SU-DHL-6 (cell line): Measurements from ENCODE around the gene NOX5.

Experiments used
- H2AFZ ChIP-seq: fragments of 200-600 bp; sonication (generic); 2 replicates; pipeline ENCODE4 v1.6.1; 2014; ENCODE audit warnings: low read depth, mild to moderate bottlenecking, moderate library complexity, mixed read lengths, antibody characterized with exemption, low read length; ENCODE audit not compliant: severe bottlenecking
- H3F3A ChIP-seq: fragments of 200-600 bp; shearing (Covaris generic); 2 replicates; pipeline ENCODE4 v1.6.0; 2016; ENCODE audit warnings: antibody characterized with exemption, mild to moderate bottlenecking; ENCODE audit not compliant: insufficient read depth
- H3K27ac ChIP-seq: fragments of 200-600 bp; sonication (generic); 2 replicates; pipeline ENCODE4 v1.5.1; 2016; ENCODE audit warnings: low read depth, mild to moderate bottlenecking, low read length, moderate library complexity, mixed read lengths
- H3K27me3 ChIP-seq: fragments of 200-600 bp; sonication (generic), shearing (Covaris generic); 2 replicates; pipeline ENCODE4 v1.6.0; 2014; ENCODE audit warnings: mild to moderate bottlenecking, low read length
- H3K36me3 ChIP-seq: fragments of 200-600 bp; sonication (generic); 2 replicates; pipeline ENCODE4 v1.6.1; 2014; ENCODE audit warnings: mild to moderate bottlenecking, low read length, mixed read lengths
- H3K4me2 ChIP-seq: fragments of 300-600, 200-600 bp; shearing (Covaris generic), sonication (generic); 2 replicates; pipeline ENCODE4 v1.6.0; 2014; ENCODE audit warnings: low read length, low read depth, mild to moderate bottlenecking; ENCODE audit not compliant: poor library complexity, severe bottlenecking
- H3K4me3 ChIP-seq: fragments of 200-600 bp; sonication (generic); 2 replicates; pipeline ENCODE4 v1.5.1; 2014; ENCODE audit warnings: antibody characterized with exemption, low read length, mild to moderate bottlenecking, mixed read lengths; ENCODE audit not compliant: insufficient read depth, poor library complexity, severe bottlenecking
- H3K79me2 ChIP-seq: fragments of 200-600 bp; sonication (generic); 2 replicates; pipeline ENCODE4 v1.6.1; 2014; ENCODE audit warnings: mild to moderate bottlenecking, low read length, moderate library complexity; ENCODE audit not compliant: insufficient read depth
- H3K9ac ChIP-seq: fragments of 200-600 bp; sonication (generic); 2 replicates; pipeline ENCODE4 v1.7.0; 2014; ENCODE audit warnings: mild to moderate bottlenecking, low read length
- H3K9me2 ChIP-seq: fragments of 200-600 bp; sonication (generic); replicated peaks from 2 replicates; pipeline ENCODE4 v1.6.1; 2014; ENCODE audit warnings: low read length; ENCODE audit not compliant: insufficient read depth
- H3K9me3 ChIP-seq: fragments of 200-600 bp; sonication (generic); 2 replicates; pipeline ENCODE4 v1.6.1; 2014; ENCODE audit warnings: low read length, mixed read lengths; ENCODE audit not compliant: insufficient read depth
- H4K20me1 ChIP-seq: fragments of 200-600 bp; sonication (generic); 2 replicates; pipeline ENCODE4 v1.6.1; 2014; ENCODE audit warnings: low read depth, mild to moderate bottlenecking, antibody characterized with exemption, low read length, moderate library complexity, mixed read lengths
- CTCF ChIP-seq: fragments of 200-600 bp; sonication (generic); IDR thresholded peaks from one replicate; pipeline ENCODE4 v1.5.1; 2017; ENCODE audit warnings: antibody characterized with exemption, mild to moderate bottlenecking, low read length, moderate library complexity; ENCODE audit not compliant: insufficient read depth, poor library complexity, severe bottlenecking
- EZH2phosphoT487 ChIP-seq: fragments of 200-600 bp; sonication (generic), shearing (Covaris generic); conservative IDR thresholded peaks from 2 replicates; pipeline ENCODE4 v1.6.1; 2018; ENCODE audit warnings: mild to moderate bottlenecking, antibody characterized with exemption, low read length, moderate library complexity, mixed read lengths

The NOX5 gene

GRCh38 chr15:69087366-69087976 is 73.0 kb downstream of the NOX5 start:
- H3K9ac ChIP-seq = no peak overlapping the region
- H3K9me2 ChIP-seq = no peaks in the 10 kb centered on the region
- TF ChIP-seq EZH2phosphoT487 (no peak), CTCF (no peak)
- no peak overlapping the region for H3K27ac ChIP-seq
- no peaks in the 10 kb centered on the region for H3K9me3 ChIP-seq
- H3K36me3 ChIP-seq = no peaks in the 10 kb centered on the region
- no peak overlapping the region for H2AFZ ChIP-seq
- no peaks in the 10 kb centered on the region for H3K27me3 ChIP-seq
- H3K4me3 ChIP-seq = no peak overlapping the region
- H3K79me2 ChIP-seq = no peaks in the 10 kb centered on the region
- H3K4me2 ChIP-seq = no peak overlapping the region
- H4K20me1 ChIP-seq = no peaks in the 10 kb centered on the region
- no peaks in the 10 kb centered on the region for H3F3A ChIP-seq

GRCh38 chr15:69088300-69088965 is 73.9 kb downstream of the NOX5 start:
- H3K4me2 ChIP-seq = no peak overlapping the region
- H2AFZ ChIP-seq = no peak overlapping the region
- no peaks in the 10 kb centered on the region for H3K36me3 ChIP-seq
- H3K79me2 ChIP-seq = no peaks in the 10 kb centered on the region
- no peaks in the 10 kb centered on the region for H3K27me3 ChIP-seq
- H3K27ac ChIP-seq = no peak overlapping the region
- no peaks in the 10 kb centered on the region for H3K9me2 ChIP-seq
- no peak overlapping the region for H3K9ac ChIP-seq
- H3F3A ChIP-seq = no peaks in the 10 kb centered on the region
- H3K9me3 ChIP-seq = no peaks in the 10 kb centered on the region
- TF ChIP-seq CTCF (no peak), EZH2phosphoT487 (no peak)
- H3K4me3 ChIP-seq = no peak overlapping the region
- H4K20me1 ChIP-seq = no peaks in the 10 kb centered on the region

- no peak overlapping the region for H3K4me3 ChIP-seq
- no peak for TF ChIP-seq CTCF
- H4K20me1 ChIP-seq = no peaks in the 10 kb centered on the region
- H3K36me3 ChIP-seq = no peaks in the 10 kb centered on the region
- no peaks in the 10 kb centered on the region for H3K79me2 ChIP-seq
- H3K27me3 ChIP-seq = no peaks in the 10 kb centered on the region
- no peak overlapping the region for H3K27ac ChIP-seq
- H3K9ac ChIP-seq = no peak overlapping the region
- H3K9me2 ChIP-seq = no peaks in the 10 kb centered on the region
- H3K4me2 ChIP-seq = no peak overlapping the region
- H3K9me3 ChIP-seq = no peaks in the 10 kb centered on the region
- no peaks in the 10 kb centered on the region for H3F3A ChIP-seq
- no peak overlapping the region for H2AFZ ChIP-seq
Measured at GRCh38 chr15:69089258-69089657, 74.8 kb downstream of the NOX5 start.
